Measurements from ENCODE around the gene PIAS3. TPM values are rescaled to one million over a fixed set of nuclear protein-coding genes. Genes with fewer than 3 reads are reported as not detected.

The PIAS3 gene
- total and polyA plus RNA-seq, 2 experiments from 2014 or later: 35.7 to 45.4 TPM

DNA sequence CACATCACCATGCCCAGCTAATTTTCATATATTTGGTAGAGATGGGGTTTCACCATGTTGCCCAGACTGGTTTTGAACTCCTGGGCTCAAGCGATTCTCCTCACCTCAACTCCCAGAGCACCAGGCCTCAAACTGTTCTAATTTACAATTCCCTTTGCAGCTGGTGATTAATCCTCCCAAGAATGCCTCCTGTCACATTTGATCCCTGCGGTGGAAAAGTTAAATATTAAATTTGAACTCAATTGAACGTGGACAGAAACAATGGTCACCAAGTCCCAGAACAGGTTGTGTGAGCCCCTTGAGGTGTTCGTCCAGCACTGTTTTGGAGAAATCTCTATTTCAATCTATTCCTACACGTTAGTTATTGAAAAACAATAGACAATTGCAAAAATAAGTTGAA is 28.8 kb upstream of the PIAS3 start (continued):
- TF ChIP-seq, protein P1, sequence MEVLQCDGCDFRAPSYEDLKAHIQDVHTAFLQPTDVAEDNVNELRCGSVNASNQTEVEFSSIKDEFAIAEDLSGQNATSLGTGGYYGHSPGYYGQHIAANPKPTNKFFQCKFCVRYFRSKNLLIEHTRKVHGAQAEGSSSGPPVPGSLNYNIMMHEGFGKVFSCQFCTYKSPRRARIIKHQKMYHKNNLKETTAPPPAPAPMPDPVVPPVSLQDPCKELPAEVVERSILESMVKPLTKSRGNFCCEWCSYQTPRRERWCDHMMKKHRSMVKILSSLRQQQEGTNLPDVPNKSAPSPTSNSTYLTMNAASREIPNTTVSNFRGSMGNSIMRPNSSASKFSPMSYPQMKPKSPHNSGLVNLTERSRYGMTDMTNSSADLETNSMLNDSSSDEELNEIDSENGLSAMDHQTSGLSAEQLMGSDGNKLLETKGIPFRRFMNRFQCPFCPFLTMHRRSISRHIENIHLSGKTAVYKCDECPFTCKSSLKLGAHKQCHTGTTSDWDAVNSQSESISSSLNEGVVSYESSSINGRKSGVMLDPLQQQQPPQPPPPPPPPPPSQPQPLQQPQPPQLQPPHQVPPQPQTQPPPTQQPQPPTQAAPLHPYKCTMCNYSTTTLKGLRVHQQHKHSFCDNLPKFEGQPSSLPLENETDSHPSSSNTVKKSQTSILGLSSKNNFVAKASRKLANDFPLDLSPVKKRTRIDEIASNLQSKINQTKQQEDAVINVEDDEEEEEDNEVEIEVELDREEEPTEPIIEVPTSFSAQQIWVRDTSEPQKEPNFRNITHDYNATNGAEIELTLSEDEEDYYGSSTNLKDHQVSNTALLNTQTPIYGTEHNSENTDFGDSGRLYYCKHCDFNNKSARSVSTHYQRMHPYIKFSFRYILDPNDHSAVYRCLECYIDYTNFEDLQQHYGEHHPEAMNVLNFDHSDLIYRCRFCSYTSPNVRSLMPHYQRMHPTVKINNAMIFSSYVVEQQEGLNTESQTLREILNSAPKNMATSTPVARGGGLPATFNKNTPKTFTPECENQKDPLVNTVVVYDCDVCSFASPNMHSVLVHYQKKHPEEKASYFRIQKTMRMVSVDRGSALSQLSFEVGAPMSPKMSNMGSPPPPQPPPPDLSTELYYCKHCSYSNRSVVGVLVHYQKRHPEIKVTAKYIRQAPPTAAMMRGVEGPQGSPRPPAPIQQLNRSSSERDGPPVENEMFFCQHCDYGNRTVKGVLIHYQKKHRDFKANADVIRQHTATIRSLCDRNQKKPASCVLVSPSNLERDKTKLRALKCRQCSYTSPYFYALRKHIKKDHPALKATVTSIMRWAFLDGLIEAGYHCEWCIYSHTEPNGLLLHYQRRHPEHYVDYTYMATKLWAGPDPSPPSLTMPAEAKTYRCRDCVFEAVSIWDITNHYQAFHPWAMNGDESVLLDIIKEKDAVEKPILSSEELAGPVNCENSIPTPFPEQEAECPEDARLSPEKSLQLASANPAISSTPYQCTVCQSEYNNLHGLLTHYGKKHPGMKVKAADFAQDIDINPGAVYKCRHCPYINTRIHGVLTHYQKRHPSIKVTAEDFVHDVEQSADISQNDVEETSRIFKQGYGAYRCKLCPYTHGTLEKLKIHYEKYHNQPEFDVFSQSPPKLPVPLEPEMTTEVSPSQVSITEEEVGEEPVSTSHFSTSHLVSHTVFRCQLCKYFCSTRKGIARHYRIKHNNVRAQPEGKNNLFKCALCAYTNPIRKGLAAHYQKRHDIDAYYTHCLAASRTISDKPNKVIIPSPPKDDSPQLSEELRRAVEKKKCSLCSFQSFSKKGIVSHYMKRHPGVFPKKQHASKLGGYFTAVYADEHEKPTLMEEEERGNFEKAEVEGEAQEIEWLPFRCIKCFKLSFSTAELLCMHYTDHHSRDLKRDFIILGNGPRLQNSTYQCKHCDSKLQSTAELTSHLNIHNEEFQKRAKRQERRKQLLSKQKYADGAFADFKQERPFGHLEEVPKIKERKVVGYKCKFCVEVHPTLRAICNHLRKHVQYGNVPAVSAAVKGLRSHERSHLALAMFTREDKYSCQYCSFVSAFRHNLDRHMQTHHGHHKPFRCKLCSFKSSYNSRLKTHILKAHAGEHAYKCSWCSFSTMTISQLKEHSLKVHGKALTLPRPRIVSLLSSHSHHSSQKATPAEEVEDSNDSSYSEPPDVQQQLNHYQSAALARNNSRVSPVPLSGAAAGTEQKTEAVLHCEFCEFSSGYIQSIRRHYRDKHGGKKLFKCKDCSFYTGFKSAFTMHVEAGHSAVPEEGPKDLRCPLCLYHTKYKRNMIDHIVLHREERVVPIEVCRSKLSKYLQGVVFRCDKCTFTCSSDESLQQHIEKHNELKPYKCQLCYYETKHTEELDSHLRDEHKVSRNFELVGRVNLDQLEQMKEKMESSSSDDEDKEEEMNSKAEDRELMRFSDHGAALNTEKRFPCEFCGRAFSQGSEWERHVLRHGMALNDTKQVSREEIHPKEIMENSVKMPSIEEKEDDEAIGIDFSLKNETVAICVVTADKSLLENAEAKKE (CRISPR knock-in tag; IDR thresholded peaks at IDR 0.05): no peak

DNA sequence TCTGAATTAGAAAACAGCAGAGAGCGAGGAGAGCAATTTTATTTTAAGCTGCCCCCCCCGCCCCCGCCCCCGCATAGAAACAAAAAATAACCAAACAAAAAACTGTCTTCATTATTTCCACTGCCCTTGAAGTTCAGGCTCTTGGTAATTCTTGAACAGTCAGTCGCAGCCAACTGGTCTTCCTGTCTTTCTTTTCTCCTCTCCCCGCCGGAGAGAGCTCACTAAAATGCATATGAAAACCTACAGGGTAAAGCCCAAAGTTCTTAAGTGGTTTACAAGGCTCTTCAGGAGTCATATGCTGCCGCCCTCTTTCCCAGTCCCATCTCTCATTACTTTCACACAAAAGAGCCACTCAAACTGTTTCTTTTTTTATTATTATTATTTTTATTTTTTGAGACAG is 27.9 kb upstream of the PIAS3 start:
- Mint-ChIP-seq H3K4me1 (peaks cover 19% of the 10 kb centered on the region; the same call in 2 of the 3 replicates), H3K36me3 (ENCODE audit: low read depth) (no peaks in the 10 kb centered on the region), H3K27ac (no peak overlapping the region)

More for the DNA sequence above, 27.9 kb upstream of the PIAS3 start:
- Histone ChIP-seq H4K20me1 (replicated peaks; ENCODE audit: insufficient read depth) (no peaks in the 10 kb centered on the region), H3K27me3 (ENCODE audit: insufficient read depth) (peaks cover 29% of the 10 kb centered on the region), H2AFZ (peak overlapping the region; percentile 98), H3K4me2 (peak overlapping the region; percentile 91), H3K27ac (ENCODE audit: low read depth) (no peak overlapping the region), H3K4me1 (ENCODE audit: insufficient read depth) (peaks cover 11% of the 10 kb centered on the region; the same call in 1 of the 2 replicates), H3F3A (replicated peaks; ENCODE audit: low read depth) (no peaks in the 10 kb centered on the region), H3K4me3 (peak overlapping the region; percentile 85), H3K36me3 (ENCODE audit: insufficient read depth) (no peaks in the 10 kb centered on the region), H3K79me2 (replicated peaks; ENCODE audit: insufficient read depth) (no peaks in the 10 kb centered on the region), H3K9me2 (ENCODE audit: insufficient read depth) (no peaks in the 10 kb centered on the region)
- ATAC-seq: peak; percentile 8; the same call in 2 of the 3 replicates
- Mint-ChIP-seq H3K27me3 (ENCODE audit: insufficient read depth, low read depth, poor library complexity) (peaks cover 18% of the 10 kb centered on the region), H3K9me3 (no peaks in the 10 kb centered on the region), H3K4me3 (peak overlapping the region; percentile 84)
- peak; percentile 53 for DNase-seq (ENCODE audit: low spot score)
- TF ChIP-seq POLR2AphosphoS5 (IDR thresholded peaks at IDR 0.05; ENCODE audit: low read depth) (no peak), CREB1 (CRISPR knock-in tag; IDR thresholded peaks at IDR 0.05; ENCODE audit: low read depth) (no peak), NANOG (IDR thresholded peaks at IDR 0.05; ENCODE audit: borderline replicate concordance) (no peak), STAT1 (IDR thresholded peaks at IDR 0.05; ENCODE audit: unreplicated experiment) (no peak)
- TF ChIP-seq, protein P1 (CRISPR knock-in tag; IDR thresholded peaks at IDR 0.05): no peak
- TF ChIP-seq, protein P2, sequence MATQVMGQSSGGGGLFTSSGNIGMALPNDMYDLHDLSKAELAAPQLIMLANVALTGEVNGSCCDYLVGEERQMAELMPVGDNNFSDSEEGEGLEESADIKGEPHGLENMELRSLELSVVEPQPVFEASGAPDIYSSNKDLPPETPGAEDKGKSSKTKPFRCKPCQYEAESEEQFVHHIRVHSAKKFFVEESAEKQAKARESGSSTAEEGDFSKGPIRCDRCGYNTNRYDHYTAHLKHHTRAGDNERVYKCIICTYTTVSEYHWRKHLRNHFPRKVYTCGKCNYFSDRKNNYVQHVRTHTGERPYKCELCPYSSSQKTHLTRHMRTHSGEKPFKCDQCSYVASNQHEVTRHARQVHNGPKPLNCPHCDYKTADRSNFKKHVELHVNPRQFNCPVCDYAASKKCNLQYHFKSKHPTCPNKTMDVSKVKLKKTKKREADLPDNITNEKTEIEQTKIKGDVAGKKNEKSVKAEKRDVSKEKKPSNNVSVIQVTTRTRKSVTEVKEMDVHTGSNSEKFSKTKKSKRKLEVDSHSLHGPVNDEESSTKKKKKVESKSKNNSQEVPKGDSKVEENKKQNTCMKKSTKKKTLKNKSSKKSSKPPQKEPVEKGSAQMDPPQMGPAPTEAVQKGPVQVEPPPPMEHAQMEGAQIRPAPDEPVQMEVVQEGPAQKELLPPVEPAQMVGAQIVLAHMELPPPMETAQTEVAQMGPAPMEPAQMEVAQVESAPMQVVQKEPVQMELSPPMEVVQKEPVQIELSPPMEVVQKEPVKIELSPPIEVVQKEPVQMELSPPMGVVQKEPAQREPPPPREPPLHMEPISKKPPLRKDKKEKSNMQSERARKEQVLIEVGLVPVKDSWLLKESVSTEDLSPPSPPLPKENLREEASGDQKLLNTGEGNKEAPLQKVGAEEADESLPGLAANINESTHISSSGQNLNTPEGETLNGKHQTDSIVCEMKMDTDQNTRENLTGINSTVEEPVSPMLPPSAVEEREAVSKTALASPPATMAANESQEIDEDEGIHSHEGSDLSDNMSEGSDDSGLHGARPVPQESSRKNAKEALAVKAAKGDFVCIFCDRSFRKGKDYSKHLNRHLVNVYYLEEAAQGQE (IDR thresholded peaks at IDR 0.05; ENCODE audit: unreplicated experiment): no peak
